Measurements from ENCODE around the gene RNF215. TPM values are rescaled to one million over a fixed set of nuclear protein-coding genes. Genes with fewer than 3 reads are reported as not detected.
A peak's percentile ranks its signal among the peaks of the same experiment; 100 is the strongest.

The RNF215 gene
- total RNA-seq, 3 donors from 2014 or later (not counting 1 experiment from before 2014, with no cell fraction given) = 7.5 to 9.8 (median 9.5) TPM

DNA sequence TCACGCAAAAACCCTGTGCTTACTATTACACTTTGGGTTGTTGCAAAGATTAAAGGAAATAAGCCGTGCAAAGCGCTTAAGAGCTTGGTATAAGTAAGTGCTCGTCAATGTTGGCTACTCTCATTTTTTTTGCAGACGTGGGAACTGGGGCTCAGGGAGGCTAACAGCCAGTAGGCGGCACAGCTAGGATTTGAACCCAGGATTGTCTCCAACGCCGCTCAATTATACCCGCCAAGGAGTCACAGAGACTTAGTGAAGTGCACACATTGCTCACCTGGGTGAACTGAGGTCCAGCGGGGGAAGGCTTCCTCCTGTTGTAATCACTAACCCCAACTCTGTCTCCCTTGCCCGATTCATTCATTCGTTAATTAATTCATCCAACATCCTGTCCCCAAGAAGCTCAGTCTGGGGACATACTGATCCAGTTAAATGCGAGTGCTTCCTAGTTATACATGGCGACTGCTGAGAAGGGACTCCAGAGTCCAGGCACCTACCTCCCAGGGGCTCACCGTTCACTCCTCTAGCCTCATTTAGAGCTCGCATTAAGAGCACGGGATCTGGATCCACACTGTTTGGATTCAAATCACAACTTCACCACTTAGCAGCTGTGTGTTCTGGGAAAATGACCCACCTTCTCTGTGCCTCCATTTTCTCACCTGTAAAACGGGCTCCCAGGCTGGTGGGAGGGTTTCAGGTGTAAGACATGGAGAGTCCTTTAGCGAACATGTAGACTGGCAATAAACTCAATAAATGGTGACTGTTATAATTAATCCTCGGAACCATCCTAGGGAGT, 37.5 kb upstream of the RNF215 start:
- intact Hi-C loops (cut with micrococcal nuclease) = loop anchor here (1.0 to 2.0 kb wide), 2 partner anchors 18 to 68 kb away; partner anchors contain the start of genes CCDC157 and SF3A1
- Histone ChIP-seq H3K4me3 (ENCODE audit: low read length) (peak overlapping the region; percentile 79), H3K27ac (ENCODE audit: low read length) (peak overlapping the region; percentile 90), H3K4me1 (ENCODE audit: control insufficient read depth, insufficient read depth, low read length) (peaks cover 46% of the 10 kb centered on the region), H3K36me3 (ENCODE audit: control insufficient read depth, insufficient read depth, low read length) (peaks cover 3% of the 10 kb centered on the region), H3K9me3 (ENCODE audit: control insufficient read depth, insufficient read depth, low read length) (no peaks in the 10 kb centered on the region), H3K27me3 (ENCODE audit: control insufficient read depth, insufficient read depth, low read length) (no peaks in the 10 kb centered on the region)
- Mint-ChIP-seq H3K36me3 (no peaks in the 10 kb centered on the region), H3K4me1 (peaks cover 41 to 55% of the 10 kb centered on the region in 2 donors), H3K27me3 (ENCODE audit: low read depth in 2 of 2) (no peaks in the 10 kb centered on the region), H3K27ac (peak overlapping the region; percentile 93 to 94), H3K9me3 (no peaks in the 10 kb centered on the region), H3K4me3 (peak overlapping the region; percentile 95)
- TF ChIP-seq, protein P1, sequence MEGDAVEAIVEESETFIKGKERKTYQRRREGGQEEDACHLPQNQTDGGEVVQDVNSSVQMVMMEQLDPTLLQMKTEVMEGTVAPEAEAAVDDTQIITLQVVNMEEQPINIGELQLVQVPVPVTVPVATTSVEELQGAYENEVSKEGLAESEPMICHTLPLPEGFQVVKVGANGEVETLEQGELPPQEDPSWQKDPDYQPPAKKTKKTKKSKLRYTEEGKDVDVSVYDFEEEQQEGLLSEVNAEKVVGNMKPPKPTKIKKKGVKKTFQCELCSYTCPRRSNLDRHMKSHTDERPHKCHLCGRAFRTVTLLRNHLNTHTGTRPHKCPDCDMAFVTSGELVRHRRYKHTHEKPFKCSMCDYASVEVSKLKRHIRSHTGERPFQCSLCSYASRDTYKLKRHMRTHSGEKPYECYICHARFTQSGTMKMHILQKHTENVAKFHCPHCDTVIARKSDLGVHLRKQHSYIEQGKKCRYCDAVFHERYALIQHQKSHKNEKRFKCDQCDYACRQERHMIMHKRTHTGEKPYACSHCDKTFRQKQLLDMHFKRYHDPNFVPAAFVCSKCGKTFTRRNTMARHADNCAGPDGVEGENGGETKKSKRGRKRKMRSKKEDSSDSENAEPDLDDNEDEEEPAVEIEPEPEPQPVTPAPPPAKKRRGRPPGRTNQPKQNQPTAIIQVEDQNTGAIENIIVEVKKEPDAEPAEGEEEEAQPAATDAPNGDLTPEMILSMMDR (IDR thresholded peaks at IDR 0.05) = no peak
- DNase-seq = peak in 1 of 2 donors; percentile 64
- WGBS (ENCODE audit: insufficient coverage) = 55% methylated on average over 18 of the region's 20 CpGs
- ATAC-seq = no peak

GRCh38 chr22:30423959-30424533, 36.8 kb upstream of the RNF215 start:
- Mint-ChIP-seq H3K4me3 (peak overlapping the region; percentile 95), H3K9me3 (no peaks in the 10 kb centered on the region), H3K36me3 (no peaks in the 10 kb centered on the region), H3K4me1 (peaks cover 41 to 55% of the 10 kb centered on the region in 2 donors), H3K27ac (peak overlapping the region; percentile 93 to 94), H3K27me3 (ENCODE audit: low read depth in 2 of 2) (no peaks in the 10 kb centered on the region)
- H3K36me3 ChIP-seq (ENCODE audit: control insufficient read depth, insufficient read depth, low read length) = peaks cover 3% of the 10 kb centered on the region
- H3K9me3 ChIP-seq (ENCODE audit: control insufficient read depth, insufficient read depth, low read length) = no peaks in the 10 kb centered on the region
- WGBS (ENCODE audit: insufficient coverage) = under 1% methylated on average over 30 of the region's 31 CpGs
- peak overlapping the region; percentile 90 for H3K27ac ChIP-seq (ENCODE audit: low read length)
- ATAC-seq (peak; percentile 85 to 95 (median 88)), DNase-seq (peak; percentile 93 to 100)
- TF ChIP-seq, protein P1 (IDR thresholded peaks at IDR 0.05) = no peak
- no peaks in the 10 kb centered on the region for H3K27me3 ChIP-seq (ENCODE audit: control insufficient read depth, insufficient read depth, low read length)
- peaks cover 46% of the 10 kb centered on the region for H3K4me1 ChIP-seq (ENCODE audit: control insufficient read depth, insufficient read depth, low read length)
- peak overlapping the region; percentile 79 for H3K4me3 ChIP-seq (ENCODE audit: low read length)
- intact Hi-C loops (cut with micrococcal nuclease) = loop anchor here (1.0 to 2.0 kb wide), 2 partner anchors 18 to 67 kb away; partner anchors contain the start of genes CCDC157 and SF3A1

DNA sequence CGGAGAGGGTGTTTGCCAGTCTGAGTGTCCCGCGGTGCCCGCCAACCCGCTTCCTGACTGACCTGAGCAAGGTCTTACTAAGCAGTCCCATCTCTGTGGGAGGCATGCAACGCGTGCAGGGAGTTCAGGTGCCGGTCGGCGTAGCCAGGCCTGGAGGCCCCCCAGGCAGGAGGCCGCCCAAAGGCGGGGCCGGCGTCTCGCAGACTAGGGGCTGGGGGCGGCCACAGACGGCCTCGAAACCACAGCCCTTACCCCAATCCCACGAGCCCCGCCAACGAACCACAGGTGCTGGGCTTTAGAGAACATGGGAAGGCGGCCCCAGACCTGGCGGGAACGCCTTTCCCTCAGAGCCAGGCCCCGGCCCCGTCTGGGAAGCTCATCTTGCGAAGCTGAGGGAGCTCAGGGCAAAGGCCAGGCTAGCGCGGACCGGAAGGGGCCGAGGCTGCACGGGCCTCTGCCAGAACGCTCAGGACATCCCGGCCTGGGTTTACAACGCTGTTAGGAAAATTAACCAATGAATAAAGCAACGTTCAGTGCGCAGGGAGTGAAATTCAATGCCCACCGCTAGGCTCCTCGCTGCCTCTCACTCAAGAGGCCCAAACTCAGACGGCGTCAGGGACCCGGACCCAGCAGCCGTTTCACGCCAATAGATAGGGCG, 36.2 kb upstream of the RNF215 start:
- Mint-ChIP-seq H3K27ac (peak overlapping the region; percentile 93 to 94), H3K27me3 (ENCODE audit: low read depth in 2 of 2) (no peaks in the 10 kb centered on the region), H3K9me3 (no peaks in the 10 kb centered on the region), H3K4me1 (peaks cover 41 to 55% of the 10 kb centered on the region in 2 donors), H3K4me3 (peak overlapping the region; percentile 95), H3K36me3 (no peaks in the 10 kb centered on the region)
- peaks cover 4% of the 10 kb centered on the region for H3K36me3 ChIP-seq (ENCODE audit: control insufficient read depth, insufficient read depth, low read length)
- H3K27ac ChIP-seq (ENCODE audit: low read length) = peak overlapping the region; percentile 90
- DNase-seq (no peak), ATAC-seq (peak; percentile 16 to 27 (median 20))
- no peaks in the 10 kb centered on the region for H3K9me3 ChIP-seq (ENCODE audit: control insufficient read depth, insufficient read depth, low read length)
- intact Hi-C loops (cut with micrococcal nuclease) = no loop called here
- H3K4me1 ChIP-seq (ENCODE audit: control insufficient read depth, insufficient read depth, low read length) = peaks cover 46% of the 10 kb centered on the region
- no peaks in the 10 kb centered on the region for H3K27me3 ChIP-seq (ENCODE audit: control insufficient read depth, insufficient read depth, low read length)
- H3K4me3 ChIP-seq (ENCODE audit: low read length) = peak overlapping the region; percentile 79
- WGBS (ENCODE audit: insufficient coverage) = under 1% methylated on average over 45 of the region's 45 CpGs
- TF ChIP-seq, protein P1 (IDR thresholded peaks at IDR 0.05) = no peak
